Ovary (tissue), 3 donors: ENCODE results near the gene SULT6B1.
"Not testable (repeated sequence)": the region's sequence is repeated elsewhere in the genome, so short reads cannot be mapped to it uniquely, and the experiment has no call there.

ENCODE experiments used
- CTCF ChIP-seq, 3 donors: fragments of 450-650 bp in 2 of 3; fragments of 200-600 bp in 1 of 3; IDR thresholded peaks; one replicate each; pipeline versions ENCODE4 v1.5.1 to v1.8.0; 2016 to 2022; ENCODE audit warnings: antibody characterized with exemption in 3 of 3, mild to moderate bottlenecking in 1 of 3
- POLR2A ChIP-seq: fragments of 450-650 bp; IDR thresholded peaks from one replicate; pipeline ENCODE4 v1.6.1; 2017; ENCODE audit warnings: antibody characterized with exemption, mild to moderate bottlenecking, moderate library complexity
- donor health status: DM: no; HTN: no; CAD: no.

GRCh38 chr2:37195862-37196319 is 7.4 kb upstream of the SULT6B1 start:
- not testable (repeated sequence) for TF ChIP-seq POLR2A; CTCF (IDR thresholded peaks at IDR 0.05)
